A673 (cell line): Measurements from ENCODE around the gene MST1. TPM values are rescaled to one million over a fixed set of nuclear protein-coding genes. Genes with fewer than 3 reads are reported as not detected.

ENCODE experiments used
- BruUV-seq: library from RNA; stranded (reverse); fragments of 400-500 nt; replicated peaks from 2 replicates; lab custom pipeline; 2021; lab: Mats Ljungman, UMichigan
- CTCF ChIA-PET: fragments of 300-600 bp; sonication (Branson Sonifier 250); formaldehyde crosslinking; loops from one replicate; lab custom pipeline; 2022; ENCODE audit warnings: antibody characterized with exemption; lab: Charles Lee
- POLR2A ChIA-PET: fragments of 300-600 bp; sonication (Branson Sonifier 250); formaldehyde crosslinking; loops from one replicate; lab custom pipeline; 2022; ENCODE audit warnings: antibody characterized with exemption; ENCODE audit not compliant: low non-redundant PET; lab: Charles Lee
- DNase-seq: peaks from one replicate; pipeline ENCODE4 v3.0.0-alpha.2; 2015; ENCODE audit warnings: low spot score
- H3K27ac ChIP-seq: fragments of 200-600 bp; sonication (generic); 2 replicates; pipeline ENCODE4 v1.5.1; 2016; ENCODE audit warnings: mixed run types, low read depth, mild to moderate bottlenecking, mixed read lengths, antibody characterized with exemption, low read length; ENCODE audit not compliant: poor library complexity, severe bottlenecking
- H3K27me3 ChIP-seq: fragments of 200-600 bp; sonication (generic); replicated peaks from 2 replicates; pipeline ENCODE4 v1.6.1; 2017; ENCODE audit warnings: mixed run types, low read depth, mild to moderate bottlenecking, mixed read lengths, antibody characterized with exemption, low read length; ENCODE audit not compliant: insufficient read depth, poor library complexity
- H3K36me3 ChIP-seq: fragments of 200-600 bp; sonication (generic); 2 replicates; pipeline ENCODE4 v1.6.1; 2016; ENCODE audit warnings: mixed run types, mild to moderate bottlenecking, mixed read lengths, antibody characterized with exemption, low read length; ENCODE audit not compliant: insufficient read depth, poor library complexity, severe bottlenecking
- H3K4me1 ChIP-seq: fragments of 200-600 bp; sonication (generic); 2 replicates; pipeline ENCODE4 v1.6.1; 2017; ENCODE audit warnings: mixed run types, mild to moderate bottlenecking, mixed read lengths, antibody characterized with exemption, low read length; ENCODE audit not compliant: insufficient read depth, poor library complexity, severe bottlenecking
- H3K4me3 ChIP-seq: fragments of 200-600 bp; sonication (generic); 2 replicates; pipeline ENCODE4 v1.5.1; 2016; ENCODE audit warnings: low read depth, mixed run types, mild to moderate bottlenecking, mixed read lengths, low read length; ENCODE audit not compliant: poor library complexity, severe bottlenecking
- H3K9me3 ChIP-seq: fragments of 200-600 bp; sonication (generic); 2 replicates; pipeline ENCODE4 v1.6.1; 2016; ENCODE audit warnings: mixed run types, low read depth, mild to moderate bottlenecking, mixed read lengths, antibody characterized with exemption, low read length; ENCODE audit not compliant: poor library complexity, severe bottlenecking
- EZH2 ChIP-seq: fragments of 200-600 bp; sonication (generic); IDR thresholded peaks from 2 replicates; pipeline ENCODE4 v1.6.1; 2017; ENCODE audit warnings: borderline replicate concordance, low read depth, mild to moderate bottlenecking, mixed read lengths, antibody characterized with exemption, low read length; ENCODE audit not compliant: poor library complexity, severe bottlenecking
- intact Hi-C: fragments of 100-400 bp; cut with micrococcal nuclease; formaldehyde crosslinking; loops from one replicate; pipeline ENCODE4 v1.10.0; 2022; ENCODE audit not compliant: unreplicated experiment
- total RNA-seq: library from RNA; stranded (reverse); gene quantifications from 2 replicates; pipeline ENCODE4 v1.2.3, GENCODE V29; 2021
- TF ChIP-seq, protein P1 (sequence below): fragments of 300-800, 200-600 bp; sonication (generic); conservative IDR thresholded peaks from 2 replicates; pipeline ENCODE4 v1.5.1; 2017; ENCODE audit warnings: low read depth, mild to moderate bottlenecking, antibody characterized with exemption, low read length, moderate library complexity, mixed read lengths

MST1 gene
- total RNA-seq, 1 experiment from 2014 or later, result 3.7 TPM

DNA sequence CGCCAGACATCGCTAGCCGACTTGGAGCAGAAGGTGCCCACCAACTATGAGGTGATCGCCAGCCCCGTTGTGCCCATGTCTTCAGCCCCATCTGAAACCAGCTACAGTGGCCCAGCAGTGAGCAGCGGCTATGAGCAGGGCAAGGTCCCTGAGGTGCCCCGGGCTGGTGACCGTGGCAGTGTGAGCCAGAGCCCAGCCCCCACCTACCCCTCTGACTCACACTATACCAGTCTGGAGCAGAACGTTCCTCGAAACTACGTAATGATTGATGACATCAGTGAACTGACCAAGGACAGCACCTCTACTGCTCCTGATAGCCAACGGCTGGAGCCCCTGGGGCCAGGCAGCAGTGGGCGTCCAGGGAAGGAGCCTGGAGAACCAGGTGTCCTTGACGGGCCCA, 28.0 kb downstream of the MST1 start:
- intact Hi-C loops, result no loop called here
- TF ChIP-seq, protein P1, sequence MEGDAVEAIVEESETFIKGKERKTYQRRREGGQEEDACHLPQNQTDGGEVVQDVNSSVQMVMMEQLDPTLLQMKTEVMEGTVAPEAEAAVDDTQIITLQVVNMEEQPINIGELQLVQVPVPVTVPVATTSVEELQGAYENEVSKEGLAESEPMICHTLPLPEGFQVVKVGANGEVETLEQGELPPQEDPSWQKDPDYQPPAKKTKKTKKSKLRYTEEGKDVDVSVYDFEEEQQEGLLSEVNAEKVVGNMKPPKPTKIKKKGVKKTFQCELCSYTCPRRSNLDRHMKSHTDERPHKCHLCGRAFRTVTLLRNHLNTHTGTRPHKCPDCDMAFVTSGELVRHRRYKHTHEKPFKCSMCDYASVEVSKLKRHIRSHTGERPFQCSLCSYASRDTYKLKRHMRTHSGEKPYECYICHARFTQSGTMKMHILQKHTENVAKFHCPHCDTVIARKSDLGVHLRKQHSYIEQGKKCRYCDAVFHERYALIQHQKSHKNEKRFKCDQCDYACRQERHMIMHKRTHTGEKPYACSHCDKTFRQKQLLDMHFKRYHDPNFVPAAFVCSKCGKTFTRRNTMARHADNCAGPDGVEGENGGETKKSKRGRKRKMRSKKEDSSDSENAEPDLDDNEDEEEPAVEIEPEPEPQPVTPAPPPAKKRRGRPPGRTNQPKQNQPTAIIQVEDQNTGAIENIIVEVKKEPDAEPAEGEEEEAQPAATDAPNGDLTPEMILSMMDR, result no peak
- TF ChIP-seq EZH2, result no peak
- H3K27me3 ChIP-seq, result no peaks in the 10 kb centered on the region
- no TSS peak for BruUV-seq
- H3K4me3 ChIP-seq, result no peak overlapping the region
- POLR2A ChIA-PET, result no interaction called here
- H3K36me3 ChIP-seq, result no peaks in the 10 kb centered on the region
- CTCF ChIA-PET, result no interaction called here
- no peak for DNase-seq
- no peak overlapping the region for H3K27ac ChIP-seq
- no peaks in the 10 kb centered on the region for H3K9me3 ChIP-seq
- H3K4me1 ChIP-seq, result no peaks in the 10 kb centered on the region

DNA sequence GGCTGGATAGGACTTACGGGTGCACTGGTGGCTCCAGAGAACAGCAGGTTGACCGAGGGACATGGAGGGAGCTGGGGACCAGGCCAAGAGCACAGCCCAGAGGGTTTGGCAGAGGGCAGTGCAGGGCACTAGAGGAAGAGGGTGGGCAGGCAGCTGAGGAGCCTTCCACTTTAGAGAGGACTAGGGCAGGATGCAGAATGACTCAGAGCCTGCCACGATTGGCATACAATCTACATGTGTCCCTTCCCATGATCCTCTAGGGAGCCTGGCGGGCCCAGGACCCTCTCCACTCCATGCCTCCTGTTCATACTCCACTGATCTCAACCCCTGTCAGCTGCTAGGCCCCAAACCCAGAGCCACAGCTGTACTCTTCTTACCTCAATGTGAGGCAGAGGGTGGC, 29.5 kb downstream of the MST1 start:
- no peaks in the 10 kb centered on the region for H3K27me3 ChIP-seq
- ChIA-PET CTCF (no interaction called here), POLR2A (no interaction called here)
- intact Hi-C loops, result no loop called here
- no peak overlapping the region for H3K4me3 ChIP-seq
- H3K27ac ChIP-seq, result no peak overlapping the region
- no peaks in the 10 kb centered on the region for H3K4me1 ChIP-seq
- no TSS peak for BruUV-seq
- no peaks in the 10 kb centered on the region for H3K9me3 ChIP-seq
- no peak for DNase-seq
- no peaks in the 10 kb centered on the region for H3K36me3 ChIP-seq
- TF ChIP-seq, protein P1, result no peak
- no peak for TF ChIP-seq EZH2

DNA sequence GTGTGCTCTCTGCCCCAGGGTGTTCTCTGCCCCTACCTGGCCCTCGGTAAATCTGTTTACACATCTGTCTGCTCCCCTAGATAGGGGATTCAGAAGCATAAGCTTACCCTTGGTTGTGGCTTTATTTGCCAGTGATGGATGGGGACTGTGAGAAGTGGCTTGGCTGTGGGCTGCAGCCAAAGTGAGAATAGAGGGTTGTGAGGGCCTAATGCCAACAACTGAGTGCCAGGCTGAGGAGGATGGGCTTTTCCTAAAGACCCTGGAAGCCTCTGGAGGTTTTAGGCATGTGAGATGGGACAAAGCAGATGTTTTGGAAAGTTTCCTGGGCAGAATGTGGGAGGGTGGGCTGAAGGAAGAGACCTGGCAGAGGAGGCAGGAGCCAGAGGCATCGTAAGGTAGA, 30.6 kb downstream of the MST1 start:
- no peak for TF ChIP-seq EZH2
- TF ChIP-seq, protein P1, result no peak
- no peaks in the 10 kb centered on the region for H3K4me1 ChIP-seq
- no peak overlapping the region for H3K4me3 ChIP-seq
- no peaks in the 10 kb centered on the region for H3K36me3 ChIP-seq
- ChIA-PET POLR2A (no interaction called here), CTCF (no interaction called here)
- no peaks in the 10 kb centered on the region for H3K27me3 ChIP-seq
- H3K9me3 ChIP-seq, result no peaks in the 10 kb centered on the region
- no peak overlapping the region for H3K27ac ChIP-seq
- no TSS peak for BruUV-seq
- DNase-seq, result no peak
- intact Hi-C loops, result no loop called here
